Fibroblast of mammary gland (primary cell): ENCODE data around the gene MAGI3.
"Not testable (repeated sequence)": the region's sequence is repeated elsewhere in the genome, so short reads cannot be mapped to it uniquely, and the experiment has no call there.

Source experiments
- DNase-seq: peaks from one replicate; pipeline ENCODE4 v3.0.0-alpha.2; 2010; ENCODE audit warnings: low read depth
- H3K4me3 ChIP-seq: 2 replicates; pipeline ENCODE4 v1.5.1; 2011; ENCODE audit warnings: low read depth, mild to moderate bottlenecking, low read length, moderate library complexity; ENCODE audit not compliant: control insufficient read depth
- TF ChIP-seq, protein P1 (sequence below): conservative IDR thresholded peaks from 2 replicates; pipeline ENCODE4 v1.5.1; 2011; ENCODE audit warnings: low read depth, low read length, inconsistent platforms; ENCODE audit not compliant: control insufficient read depth, insufficient read depth

The MAGI3 gene

DNA sequence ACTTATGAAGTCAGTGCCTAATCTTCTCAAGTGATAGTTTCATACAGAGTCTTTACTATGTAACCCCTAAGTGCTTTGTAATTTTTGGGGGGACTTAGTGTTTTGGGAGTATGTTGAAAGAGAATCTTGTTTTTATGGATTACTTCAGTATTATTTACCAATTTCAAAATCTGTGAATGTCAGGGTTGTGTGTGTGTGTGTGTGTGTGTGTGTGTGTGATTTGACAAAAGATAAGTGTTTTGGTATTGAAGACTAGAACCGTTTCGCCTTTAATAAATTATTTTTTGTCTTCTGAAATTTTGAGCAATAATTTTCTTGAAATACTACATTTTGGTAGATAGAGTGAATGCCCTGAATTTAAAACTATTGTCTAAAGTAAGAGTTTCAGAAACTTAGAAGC, 5.8 kb downstream of the MAGI3 start:
- DNase-seq: no peak
- TF ChIP-seq, protein P1, sequence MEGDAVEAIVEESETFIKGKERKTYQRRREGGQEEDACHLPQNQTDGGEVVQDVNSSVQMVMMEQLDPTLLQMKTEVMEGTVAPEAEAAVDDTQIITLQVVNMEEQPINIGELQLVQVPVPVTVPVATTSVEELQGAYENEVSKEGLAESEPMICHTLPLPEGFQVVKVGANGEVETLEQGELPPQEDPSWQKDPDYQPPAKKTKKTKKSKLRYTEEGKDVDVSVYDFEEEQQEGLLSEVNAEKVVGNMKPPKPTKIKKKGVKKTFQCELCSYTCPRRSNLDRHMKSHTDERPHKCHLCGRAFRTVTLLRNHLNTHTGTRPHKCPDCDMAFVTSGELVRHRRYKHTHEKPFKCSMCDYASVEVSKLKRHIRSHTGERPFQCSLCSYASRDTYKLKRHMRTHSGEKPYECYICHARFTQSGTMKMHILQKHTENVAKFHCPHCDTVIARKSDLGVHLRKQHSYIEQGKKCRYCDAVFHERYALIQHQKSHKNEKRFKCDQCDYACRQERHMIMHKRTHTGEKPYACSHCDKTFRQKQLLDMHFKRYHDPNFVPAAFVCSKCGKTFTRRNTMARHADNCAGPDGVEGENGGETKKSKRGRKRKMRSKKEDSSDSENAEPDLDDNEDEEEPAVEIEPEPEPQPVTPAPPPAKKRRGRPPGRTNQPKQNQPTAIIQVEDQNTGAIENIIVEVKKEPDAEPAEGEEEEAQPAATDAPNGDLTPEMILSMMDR: no peak
- no peak overlapping the region for H3K4me3 ChIP-seq

DNA sequence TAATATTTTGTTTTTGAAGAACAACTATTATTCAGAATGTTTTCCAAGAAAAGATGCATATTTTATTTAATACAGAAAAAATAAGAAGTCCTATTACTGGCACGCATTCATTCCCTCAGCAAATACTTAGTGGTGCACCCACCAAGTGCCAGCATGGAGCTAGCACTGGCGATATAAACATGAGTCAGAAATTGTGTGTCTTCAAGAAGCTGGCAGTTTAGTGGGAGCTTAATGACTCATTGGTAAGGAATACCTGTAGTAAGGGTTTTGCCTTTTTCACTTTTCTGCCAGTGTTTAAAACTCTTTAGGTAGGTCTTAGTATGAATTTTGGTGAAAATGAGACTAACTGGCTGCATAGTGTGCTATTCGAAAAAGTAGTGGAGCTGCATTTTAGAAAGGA, 6.3 kb downstream of the MAGI3 start:
- H3K4me3 ChIP-seq: no peak overlapping the region
- DNase-seq: peak; percentile 78
- TF ChIP-seq, protein P1: no peak

DNA sequence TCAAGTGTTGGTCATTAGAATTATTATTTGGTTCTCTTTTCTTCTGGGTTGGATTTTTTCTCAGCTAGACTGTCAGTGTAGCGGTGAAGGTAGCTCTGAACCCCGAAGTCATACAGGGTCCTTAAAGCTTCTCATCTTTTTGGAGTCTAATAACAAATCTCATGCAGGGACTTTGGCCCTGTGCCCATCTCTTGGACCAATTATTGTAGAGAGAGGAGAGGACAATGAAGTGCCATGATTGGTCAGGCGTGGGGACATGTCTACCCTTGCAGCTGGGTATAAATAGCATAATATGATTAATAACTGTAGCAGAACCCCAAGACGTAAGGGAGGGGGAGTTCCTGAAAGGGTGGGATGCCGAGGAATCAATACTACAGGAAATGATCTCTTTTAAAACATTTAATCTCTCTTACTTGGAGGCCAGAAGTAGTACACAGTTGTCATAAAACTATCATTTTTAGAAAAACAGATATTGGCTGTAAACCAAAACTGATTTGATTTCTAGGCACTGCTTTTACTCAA, 8.8 kb downstream of the MAGI3 start:
- DNase-seq: no peak
- H3K4me3 ChIP-seq: no peak overlapping the region
- TF ChIP-seq, protein P1: no peak

DNA sequence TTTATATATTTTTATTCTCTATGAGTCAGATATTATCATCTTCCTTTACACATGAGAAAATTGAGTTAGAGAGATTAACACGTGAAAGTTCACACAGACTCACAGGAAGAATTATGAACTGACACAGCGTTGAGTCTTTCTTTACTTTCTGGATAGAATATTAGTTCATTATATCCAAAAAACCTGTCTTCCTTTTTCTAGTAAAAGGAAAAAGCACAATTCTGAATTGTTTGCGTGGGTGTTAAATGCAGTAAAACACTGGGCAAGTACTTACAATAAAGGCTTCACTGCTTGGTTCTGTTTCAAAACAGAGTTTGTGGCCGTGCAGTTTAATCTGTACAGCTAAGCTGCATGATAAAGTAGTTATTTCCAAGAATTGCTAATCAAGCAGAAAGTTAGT, 10.8 kb downstream of the MAGI3 start:
- TF ChIP-seq, protein P1: no peak
- H3K4me3 ChIP-seq: no peak overlapping the region
- no peak for DNase-seq

DNA sequence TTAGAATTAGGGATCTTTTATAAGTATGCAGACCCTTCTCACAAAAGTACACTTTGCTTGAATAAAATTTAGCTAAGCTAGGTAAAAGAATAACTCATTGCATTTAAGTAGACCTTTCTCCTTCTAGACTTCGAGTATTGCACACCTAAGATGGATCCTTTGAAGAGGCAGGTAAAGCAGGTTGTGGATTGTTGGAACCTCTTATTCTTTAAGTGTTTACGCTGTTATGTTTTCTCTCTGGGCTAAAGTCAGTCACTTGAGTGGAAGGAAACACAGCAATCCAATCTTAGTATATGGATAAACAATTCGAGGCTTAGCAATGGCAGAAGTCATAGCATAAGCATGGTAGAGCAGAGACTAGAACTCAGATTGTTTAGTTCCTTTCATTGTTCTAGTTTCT, 11.4 kb downstream of the MAGI3 start:
- H3K4me3 ChIP-seq: no peak overlapping the region
- no peak for DNase-seq
- TF ChIP-seq, protein P1: no peak

DNA sequence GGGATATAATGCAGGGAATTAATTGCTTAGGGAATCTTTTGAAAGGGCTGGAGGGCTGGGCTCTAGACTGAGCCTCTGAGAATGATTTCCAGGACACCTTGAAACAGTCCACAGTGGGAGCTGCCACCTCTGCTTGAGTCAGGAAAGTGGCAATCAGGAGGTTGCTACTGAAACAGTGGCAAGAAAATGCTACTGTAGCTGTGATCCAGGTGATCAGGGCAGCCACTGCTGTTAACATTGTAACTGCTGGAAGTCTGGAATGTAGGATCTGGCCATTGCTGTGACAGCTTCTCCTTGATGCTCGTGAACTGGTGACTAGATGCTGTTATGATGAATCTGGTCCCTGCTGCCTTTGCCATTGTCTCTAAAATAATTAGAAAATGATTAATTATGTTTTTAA, 12.8 kb downstream of the MAGI3 start:
- no peak for DNase-seq
- no peak overlapping the region for H3K4me3 ChIP-seq
- TF ChIP-seq, protein P1: no peak

DNA sequence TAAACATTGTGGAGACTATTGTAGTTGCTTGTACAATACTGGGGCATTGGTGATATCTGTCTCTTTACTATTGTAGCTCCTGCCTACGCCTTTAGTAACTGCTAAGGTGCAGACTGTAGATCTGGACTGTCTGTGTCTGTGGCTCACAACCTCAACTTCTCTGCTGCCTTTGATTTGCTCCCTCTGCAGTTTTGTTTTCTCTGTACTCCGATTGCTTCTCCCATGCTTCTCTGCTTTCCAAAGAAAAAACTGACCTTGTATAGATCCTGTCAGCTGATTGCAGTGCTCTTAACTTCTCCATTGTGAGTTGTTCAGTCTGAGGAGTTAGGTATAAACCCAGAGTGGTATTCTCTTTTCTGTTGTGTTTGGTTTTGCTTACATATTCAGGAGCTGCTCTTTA, 15.3 kb downstream of the MAGI3 start:
- TF ChIP-seq, protein P1: no peak
- DNase-seq: no peak

DNA sequence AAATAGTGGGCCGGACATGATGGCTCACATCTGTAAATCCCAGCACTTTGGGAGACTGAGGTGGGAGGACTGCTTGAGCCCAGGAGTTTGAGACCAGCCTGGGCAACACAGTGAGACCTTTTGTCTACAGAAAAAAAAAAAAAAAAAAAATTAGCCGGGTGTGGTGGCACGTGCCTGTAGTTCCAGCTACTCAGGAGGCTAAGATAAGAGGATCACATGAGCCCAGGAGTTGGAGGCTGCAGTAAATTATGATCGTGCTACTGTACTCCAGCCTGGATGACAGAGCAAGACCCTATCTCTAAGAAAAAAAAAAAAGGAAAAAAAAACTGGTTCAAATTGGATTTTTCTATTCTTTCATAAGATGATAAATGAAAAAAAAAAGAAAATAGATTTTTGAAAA, 15.8 kb downstream of the MAGI3 start:
- H3K4me3 ChIP-seq, DNase-seq: not testable (repeated sequence)

More for the DNA sequence above, 15.3 kb downstream of the MAGI3 start:
- no peak overlapping the region for H3K4me3 ChIP-seq
